GM19397 (cell line): ENCODE results near the gene WASHC2A.
"Not testable (repeated sequence)": the region's sequence is repeated elsewhere in the genome, so short reads cannot be mapped to it uniquely, and the experiment has no call there.

Experiments used
- ATAC-seq: cut with Tn5 transposase; IDR thresholded peaks from one replicate; pipeline ENCODE4 v1.9.1; 2021; ENCODE audit warnings: mild to moderate bottlenecking, moderate library complexity; ENCODE audit not compliant: unreplicated experiment

Gene WASHC2A, protein sequence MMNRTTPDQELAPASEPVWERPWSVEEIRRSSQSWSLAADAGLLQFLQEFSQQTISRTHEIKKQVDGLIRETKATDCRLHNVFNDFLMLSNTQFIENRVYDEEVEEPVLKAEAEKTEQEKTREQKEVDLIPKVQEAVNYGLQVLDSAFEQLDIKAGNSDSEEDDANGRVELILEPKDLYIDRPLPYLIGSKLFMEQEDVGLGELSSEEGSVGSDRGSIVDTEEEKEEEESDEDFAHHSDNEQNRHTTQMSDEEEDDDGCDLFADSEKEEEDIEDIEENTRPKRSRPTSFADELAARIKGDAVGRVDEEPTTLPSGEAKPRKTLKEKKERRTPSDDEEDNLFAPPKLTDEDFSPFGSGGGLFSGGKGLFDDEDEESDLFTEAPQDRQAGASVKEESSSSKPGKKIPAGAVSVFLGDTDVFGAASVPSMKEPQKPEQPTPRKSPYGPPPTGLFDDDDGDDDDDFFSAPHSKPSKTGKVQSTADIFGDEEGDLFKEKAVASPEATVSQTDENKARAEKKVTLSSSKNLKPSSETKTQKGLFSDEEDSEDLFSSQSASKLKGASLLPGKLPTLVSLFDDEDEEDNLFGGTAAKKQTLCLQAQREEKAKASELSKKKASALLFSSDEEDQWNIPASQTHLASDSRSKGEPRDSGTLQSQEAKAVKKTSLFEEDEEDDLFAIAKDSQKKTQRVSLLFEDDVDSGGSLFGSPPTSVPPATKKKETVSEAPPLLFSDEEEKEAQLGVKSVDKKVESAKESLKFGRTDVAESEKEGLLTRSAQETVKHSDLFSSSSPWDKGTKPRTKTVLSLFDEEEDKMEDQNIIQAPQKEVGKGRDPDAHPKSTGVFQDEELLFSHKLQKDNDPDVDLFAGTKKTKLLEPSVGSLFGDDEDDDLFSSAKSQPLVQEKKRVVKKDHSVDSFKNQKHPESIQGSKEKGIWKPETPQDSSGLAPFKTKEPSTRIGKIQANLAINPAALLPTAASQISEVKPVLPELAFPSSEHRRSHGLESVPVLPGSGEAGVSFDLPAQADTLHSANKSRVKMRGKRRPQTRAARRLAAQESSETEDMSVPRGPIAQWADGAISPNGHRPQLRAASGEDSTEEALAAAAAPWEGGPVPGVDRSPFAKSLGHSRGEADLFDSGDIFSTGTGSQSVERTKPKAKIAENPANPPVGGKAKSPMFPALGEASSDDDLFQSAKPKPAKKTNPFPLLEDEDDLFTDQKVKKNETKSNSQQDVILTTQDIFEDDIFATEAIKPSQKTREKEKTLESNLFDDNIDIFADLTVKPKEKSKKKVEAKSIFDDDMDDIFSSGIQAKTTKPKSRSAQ (N-terminal part only)

DNA sequence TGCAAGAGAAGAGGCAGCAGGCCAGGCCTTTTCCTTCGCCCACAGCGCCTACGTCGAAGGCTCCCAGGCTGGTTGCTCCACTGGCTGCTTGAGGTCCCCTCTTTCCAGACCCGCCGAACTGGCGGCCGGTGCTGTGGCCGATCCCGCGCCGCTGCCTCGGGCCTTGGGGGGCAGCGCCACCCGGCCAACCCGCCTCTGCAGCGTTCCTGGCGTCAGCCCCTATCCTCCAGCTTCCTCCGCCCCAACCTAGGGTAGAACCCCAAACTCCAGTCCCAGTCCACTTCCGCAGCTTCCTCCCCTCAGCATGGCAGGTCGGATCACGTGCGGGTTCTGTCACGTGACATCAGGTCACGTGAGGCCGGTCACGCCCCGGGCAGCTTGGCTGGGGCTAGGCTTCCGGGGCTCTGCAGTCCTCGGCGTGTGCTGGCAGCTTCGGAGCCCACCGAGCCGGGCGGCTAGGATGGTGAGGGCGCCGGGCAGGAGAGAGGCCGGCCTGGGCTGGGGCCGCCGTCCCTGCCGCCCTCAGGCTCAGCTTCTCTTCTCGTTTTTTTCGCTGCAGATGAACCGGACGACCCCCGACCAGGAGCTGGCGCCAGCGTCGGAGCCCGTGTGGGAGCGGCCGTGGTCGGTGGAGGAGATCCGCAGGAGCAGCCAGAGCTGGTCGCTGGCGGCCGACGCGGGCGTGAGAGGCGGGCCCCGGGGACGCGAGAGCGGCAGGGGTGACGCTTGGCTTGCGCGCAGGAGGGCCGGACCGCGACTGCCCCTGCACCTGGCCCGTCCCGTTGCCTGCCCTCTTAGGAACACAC lies at the start of gene WASHC2A:
Gene WASHC2A (plus strand): TSS at position 409 of the 806 bp plus-strand sequence. CDS start 52 bp downstream, at position 461.
- ATAC-seq, result peak; percentile 89

DNA sequence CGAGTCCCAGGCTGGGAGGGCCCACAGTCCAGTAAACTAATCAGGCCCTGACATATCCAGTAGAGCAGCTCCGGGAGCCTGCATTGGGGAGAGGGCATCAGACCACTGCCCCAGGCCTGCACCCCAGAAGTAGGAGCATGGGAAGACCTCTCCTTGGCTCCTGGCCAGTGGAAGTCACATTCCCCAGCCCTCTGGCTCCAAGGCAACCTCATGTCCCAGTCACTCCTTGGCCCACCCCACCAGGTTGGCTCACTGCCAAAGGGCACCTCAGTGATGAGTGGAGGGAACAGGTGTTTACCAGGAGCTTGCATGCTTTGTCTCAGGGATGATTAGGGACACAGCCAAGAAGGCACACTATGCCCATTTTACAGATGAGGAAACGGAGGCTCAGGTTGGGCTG lies 48.5 kb upstream of the WASHC2A start:
- ATAC-seq, result not testable (repeated sequence)

DNA sequence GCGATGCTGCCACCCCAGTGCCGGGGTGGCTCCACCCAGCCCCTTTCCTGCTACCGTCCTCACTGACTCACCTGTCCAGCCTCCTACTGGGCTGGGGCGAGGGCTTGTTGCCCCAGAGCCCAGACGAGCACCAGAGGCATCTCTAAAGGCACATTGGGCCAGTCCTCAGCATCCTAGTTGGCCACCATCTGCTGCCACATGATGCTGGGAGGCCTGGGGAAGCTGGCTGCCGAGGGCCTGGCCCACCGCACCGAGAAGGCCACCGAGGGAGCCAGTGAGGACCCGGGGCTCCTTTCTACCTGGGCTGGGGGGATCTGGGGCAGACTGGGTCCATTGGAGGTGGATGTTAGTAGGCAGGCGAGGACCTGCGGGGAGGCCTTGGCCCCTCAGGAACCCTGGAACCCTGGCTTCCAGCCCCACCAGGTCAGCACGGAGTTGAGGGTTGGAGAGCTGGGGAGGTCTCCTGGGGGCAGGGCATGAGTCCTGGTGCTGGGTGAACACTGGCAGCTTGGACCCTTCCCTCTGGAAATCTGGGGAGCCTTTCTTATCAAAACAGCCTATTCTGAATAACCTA lies 47.2 kb upstream of the WASHC2A start:
- ATAC-seq, result not testable (repeated sequence)

DNA sequence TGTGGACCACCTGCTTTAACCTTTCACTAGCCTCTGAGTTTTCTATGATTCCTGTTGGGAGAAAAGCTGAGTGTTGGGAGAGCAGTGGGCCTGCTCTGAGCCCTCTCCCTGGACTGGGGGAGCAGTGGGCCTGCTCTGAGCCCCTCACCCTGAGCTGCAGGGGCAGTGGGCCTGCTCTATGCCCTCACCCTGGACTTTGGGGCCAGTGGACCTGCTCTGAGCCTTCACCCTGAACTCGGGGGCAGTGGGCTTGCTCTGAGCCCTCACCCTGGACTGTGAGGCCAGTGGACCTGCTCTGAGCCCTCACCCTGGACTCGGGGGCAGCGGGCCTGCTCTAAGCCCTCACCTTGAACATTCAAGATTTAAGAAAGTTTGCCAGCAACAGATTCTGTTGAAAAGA lies 46.1 kb upstream of the WASHC2A start:
- ATAC-seq, result no peak

DNA sequence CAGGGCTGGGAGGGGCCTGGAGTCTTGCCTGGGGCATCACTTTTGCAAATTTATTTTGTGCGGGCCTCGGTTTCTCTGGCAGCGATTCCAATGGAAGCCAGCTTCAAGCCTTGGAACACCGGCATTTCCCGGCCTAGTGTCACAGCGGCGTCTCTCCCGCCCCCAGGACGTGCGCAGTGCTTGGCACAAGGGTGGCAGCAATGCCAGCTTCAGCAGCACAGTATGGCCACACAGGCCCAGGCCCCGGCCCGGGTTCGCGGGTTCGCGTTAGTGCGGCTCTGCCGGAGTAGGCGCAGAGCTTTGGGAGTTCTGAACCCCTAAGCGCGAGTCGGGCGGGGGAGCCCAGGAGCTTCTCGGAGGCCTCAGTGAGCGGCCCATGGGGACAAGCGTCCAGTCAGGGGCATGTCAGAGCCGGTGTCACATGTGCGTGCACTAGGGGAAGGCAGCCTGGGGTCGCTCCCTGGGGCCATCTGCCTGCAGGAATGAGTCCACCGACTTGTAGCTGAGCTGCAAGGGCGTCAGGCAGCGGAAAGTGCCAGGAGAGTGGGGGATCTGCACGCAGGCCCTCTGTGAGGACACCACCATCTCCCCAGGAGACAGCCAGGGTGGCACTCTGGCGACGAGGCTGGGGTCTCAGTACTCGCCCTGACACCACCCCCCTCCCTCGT lies 42.9 kb upstream of the WASHC2A start:
- ATAC-seq, result not testable (repeated sequence)

DNA sequence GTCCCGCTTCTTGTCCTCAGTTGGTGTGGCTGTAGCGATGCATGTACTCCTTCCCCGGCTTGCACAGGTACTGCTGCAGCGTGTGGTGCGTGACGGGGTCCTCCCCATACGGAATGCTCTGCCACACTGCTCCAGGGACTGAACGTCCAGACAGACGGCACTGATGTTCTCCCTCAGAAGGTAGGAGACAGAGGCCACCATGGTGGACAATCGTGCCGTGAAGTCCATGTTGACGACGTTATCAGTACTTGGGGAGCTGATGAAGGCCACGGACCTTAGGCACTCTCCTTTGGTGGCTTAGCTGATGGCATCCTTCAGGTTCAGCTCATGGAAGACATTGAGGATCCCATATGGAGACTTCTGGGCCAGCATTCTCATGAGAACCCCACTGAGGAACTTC lies 42.1 kb upstream of the WASHC2A start:
- no peak for ATAC-seq

DNA sequence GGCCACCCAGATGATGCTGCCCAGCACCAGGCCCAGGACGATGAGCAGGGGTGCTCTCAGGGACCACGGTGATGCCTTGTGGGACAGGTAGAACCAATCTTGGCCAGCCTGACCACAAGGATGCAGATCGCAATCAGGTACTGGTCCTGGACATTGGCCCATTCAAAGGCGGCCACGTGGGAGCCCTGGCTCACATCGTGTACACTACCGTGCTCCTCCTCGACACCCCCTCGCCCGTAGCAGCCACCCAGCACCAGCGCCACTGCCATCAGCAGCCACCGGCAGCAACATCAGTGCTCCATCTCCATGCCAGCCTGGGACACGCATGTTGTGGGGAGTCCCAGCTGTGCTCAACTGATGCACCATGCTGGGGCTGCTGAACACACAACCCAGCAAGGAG lies 40.6 kb upstream of the WASHC2A start:
- no peak for ATAC-seq

DNA sequence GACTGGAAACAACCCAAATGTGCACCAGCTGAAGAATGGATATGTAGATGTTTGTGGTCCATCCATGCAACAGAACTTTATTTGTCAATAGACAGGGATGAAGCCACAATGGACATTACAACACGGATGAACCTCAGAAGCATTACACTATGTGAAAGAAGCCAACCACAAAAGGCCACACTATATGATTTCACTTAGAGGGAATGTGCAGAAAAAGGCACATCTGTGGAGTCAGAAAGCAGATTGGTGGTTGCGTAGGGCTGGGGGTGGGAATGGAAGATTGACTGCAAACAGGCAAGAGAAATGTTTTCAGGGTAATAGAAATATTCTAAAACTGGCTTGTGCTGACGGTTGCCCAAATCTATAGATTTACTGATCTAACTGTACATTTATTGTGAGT lies 34.3 kb upstream of the WASHC2A start:
- ATAC-seq, result no peak

DNA sequence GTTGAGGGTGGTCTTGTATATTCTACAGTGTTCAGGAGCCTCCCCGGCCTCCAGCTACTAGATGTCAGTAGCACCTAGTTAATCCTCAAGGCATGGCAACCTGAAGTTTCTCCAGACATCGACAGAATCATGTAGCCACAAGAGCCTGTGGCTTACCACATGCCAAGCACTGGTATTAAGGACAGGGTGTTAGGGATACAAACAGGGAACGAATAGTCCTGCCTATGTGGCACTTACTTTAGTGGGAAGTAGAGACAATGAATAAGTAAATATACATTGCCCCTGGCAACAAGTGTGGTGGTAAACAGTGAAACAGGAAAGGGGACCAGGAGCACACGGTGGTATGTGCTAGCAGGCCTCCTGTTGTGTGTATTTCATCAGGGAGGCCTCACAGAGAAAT lies 32.4 kb upstream of the WASHC2A start:
- ATAC-seq, result not testable (repeated sequence)

DNA sequence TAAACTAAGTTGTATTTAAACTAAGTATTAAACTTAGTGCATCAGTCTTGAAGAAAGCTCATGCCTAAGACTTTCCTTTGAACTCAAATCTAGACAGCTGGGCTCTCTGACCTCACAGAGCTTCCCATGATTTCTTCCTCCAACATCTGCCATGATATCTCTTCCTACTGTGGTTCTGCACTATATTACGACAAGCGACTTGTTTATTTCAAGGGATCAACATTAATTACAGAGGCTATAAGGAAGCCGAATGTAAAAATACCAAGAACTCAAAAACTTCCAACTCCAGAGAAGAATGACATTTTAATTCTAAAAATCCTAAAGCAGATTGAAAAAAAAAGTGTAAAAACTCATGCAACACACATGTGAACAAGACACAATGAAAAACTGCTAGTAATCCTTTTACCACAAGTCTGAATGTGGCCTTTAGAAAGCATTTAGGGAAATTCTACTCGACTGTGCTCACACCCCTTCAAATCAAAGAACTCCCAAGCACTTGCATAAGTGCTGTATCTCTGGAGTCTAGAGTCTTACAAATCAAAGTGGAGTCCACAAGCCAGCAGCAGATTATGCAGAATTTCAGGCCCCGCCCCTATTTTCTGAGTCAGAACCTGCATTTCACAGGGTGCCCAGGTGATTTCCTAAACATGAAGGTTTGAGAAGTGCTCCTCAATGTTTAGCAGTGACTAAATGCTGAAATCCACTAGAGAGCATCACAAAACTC lies 22.7 kb upstream of the WASHC2A start:
- no peak for ATAC-seq

DNA sequence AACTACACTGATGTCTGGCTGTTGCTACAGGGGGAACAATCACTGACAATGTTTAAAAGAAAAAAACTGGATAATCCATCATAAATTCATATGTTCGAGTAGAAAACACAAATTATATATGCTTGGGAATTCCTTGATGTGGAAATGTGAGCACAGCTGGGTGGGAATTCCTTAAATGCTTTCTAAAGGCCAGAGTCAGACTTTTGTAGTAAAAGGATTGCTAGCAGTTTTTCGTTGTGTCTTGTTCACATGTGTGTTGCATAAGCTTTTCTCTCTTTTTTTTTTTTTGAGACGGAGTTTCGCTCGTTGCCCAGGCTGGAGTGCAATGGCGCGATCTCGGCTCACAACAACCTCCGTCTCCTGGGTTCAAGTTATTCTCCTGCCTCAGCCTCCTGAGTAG lies 21.3 kb upstream of the WASHC2A start:
- ATAC-seq, result not testable (repeated sequence)

DNA sequence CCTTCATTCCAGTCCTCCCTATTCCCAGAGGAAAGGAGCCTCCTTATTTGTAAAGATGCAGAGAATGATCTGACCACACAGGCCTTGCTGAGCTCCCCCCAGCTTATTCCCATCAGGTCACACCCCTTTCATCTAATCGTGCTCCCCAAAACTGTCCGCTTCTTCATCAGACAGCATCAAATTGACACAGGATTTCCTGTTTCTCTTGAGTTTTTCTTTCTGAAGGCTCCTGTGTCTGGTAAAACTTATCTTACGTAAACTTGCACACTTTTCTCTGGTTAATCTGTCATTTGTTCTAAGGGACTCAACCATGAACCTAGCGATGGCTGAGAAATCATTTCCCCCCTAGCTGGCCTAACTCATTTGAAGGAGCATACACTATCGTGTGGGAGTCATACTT lies 20.2 kb upstream of the WASHC2A start:
- not testable (repeated sequence) for ATAC-seq

DNA sequence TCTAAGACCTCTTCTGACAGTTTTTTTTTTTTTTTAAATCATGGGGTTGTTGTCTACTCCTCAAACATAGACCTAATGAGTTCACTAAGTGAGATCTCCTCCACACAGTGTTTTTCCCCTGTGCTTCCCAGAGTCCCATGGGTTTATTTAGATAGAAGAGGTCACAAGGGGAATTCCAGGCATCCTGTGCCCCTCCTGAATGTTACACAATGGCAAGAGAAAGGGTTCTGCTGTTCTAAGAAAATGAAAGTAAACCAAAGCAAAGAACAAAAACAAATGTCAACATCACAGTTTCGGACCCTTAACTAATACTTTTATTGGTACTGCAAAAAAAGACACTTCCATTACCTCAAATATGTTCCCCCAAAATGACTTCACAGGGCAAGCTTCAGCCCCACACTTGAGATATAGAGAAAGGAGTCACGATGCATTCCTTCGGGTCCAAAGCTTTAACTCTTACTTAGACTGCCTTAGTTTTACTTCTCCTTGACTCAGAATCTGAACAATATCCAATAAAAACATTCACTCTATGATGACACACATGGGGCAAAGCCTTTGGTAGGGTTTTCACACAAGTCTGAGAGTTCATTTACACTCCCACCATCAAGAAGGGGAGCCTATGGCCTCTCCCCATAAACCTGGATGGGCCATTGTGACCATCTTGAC lies 15.6 kb upstream of the WASHC2A start:
- peak; percentile 61 for ATAC-seq

DNA sequence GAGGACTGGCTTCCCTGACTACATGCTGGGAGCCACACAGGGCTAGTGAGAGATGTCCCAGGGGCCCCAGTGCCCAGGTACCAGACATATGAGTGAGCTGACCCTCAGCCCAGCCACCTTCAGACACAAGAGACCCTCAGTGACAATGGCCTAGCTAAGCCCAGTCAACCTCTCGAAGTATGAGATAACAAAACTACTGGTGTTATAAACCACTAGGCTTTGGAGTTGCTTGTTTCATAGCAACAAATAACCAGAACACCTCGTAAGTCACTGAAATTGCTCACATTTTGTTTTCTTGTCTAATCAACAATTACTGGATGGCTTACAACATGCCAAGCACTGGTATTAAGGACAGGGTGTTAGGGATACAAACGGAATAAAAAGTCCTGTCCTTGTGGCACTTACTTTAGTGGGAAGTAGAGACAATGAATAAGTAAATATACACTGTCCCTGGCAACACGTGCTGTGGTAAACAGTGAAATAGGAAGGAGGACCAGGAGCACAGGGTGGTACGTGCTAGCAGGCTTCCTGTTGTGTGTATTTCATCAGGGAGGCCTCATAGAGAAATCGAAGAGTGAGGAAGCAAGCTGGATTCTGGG lies 14.9 kb upstream of the WASHC2A start:
- ATAC-seq, result not testable (repeated sequence)

DNA sequence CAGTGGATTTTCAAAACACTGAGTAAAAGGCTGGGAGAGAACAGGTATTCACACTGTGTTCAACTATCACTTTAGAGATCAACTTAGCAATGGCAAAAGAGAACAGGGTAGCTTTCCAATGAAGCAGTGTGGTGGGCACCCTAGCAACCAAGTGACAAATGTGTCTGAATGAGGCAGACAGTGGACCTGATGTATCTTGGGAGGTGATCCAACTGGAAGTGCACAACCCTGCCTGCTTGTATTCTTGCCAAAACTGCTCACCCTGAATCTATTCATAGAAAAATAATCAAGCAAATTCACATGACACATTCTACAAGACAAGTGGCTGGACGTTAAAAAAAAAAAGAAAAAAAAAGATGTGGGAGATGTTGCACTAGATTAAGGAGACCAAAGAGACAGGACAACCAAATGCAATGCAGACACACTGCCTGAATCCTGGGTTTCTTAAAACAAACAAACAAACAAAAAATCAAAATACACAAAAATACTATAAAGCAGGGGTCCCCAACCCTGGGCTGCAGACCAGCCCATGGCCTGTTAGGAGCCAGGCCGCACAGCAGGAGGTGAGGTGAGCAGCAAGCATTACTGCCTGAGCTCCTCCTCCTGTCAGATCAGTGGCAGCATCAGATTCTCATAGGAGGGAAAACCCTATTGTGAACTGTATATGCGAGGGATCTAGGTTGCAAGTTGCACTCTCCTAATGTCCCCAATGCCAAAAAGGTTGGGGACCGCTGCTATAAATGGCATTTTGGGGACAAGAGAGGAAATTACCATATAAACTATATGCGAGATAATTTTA lies 12.1 kb upstream of the WASHC2A start:
- ATAC-seq, result not testable (repeated sequence)

DNA sequence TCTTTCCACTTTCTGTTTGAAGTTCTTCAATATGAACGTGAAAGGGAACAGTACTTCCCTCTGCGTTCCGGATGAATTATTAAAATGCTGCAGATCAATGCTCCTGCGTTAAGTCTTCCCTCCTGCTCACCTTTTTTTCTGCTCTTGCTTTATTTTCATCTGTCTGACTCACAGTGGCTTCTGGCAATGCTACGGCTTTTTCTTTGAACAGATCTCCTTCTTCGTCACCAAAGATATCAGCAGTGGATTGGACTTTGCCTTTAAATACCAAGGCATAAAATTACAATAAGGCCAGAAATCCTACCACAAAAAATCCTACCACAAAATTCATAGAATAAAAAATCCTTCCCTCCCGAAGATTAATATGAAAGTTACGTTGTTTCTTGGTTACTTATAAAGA lies 11.1 kb upstream of the WASHC2A start:
- ATAC-seq, result not testable (repeated sequence)

DNA sequence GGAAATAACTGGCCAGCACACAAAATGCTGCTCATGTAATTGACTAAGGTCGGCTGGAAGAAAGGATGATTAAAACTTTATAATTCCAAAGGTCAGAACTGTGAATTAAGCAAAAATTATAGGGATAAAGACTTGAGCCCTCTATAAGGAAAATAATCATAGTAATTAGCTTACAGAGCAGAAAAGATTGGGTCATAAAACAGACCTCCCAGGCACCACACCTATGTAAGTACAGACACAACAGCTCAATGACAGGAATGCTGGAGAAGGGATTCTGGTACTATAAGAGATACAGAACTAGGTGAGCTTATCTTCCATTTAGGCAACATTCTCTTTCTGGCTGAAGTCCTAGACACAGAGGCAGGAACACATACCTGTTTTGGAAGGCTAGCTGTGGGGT lies 9.0 kb upstream of the WASHC2A start:
- not testable (repeated sequence) for ATAC-seq
